Endothelial cell of umbilical vein (primary cell): ENCODE measurements around the gene FNDC3A. TPM values are rescaled to one million over a fixed set of nuclear protein-coding genes. Genes with fewer than 3 reads are reported as not detected.

Experiments used
- BruUV-seq: library from RNA; stranded (reverse); fragments of 400-500 nt; replicated peaks from 2 replicates; lab custom pipeline; 2021; lab: Mats Ljungman, UMichigan
- CTCF ChIA-PET: fragments of 300-600, 350-600 bp; sonication (Branson Sonifier 250); formaldehyde crosslinking; loops from one replicate; lab custom pipeline; 2021; ENCODE audit warnings: antibody characterized with exemption, inconsistent platforms; lab: Charles Lee
- POLR2A ChIA-PET: fragments of 300-600, 350-600 bp; sonication (Branson Sonifier 250); formaldehyde crosslinking; loops from one replicate; lab custom pipeline; 2021; ENCODE audit warnings: antibody characterized with exemption, inconsistent platforms; lab: Charles Lee
- DNase-seq: peaks from one replicate; pipeline ENCODE4 v3.0.0-alpha.2; 2011; ENCODE audit warnings: low read depth, low spot score
- FAIRE-seq: peaks from 2 replicates; lab custom pipeline; 2011; peaks lifted over from hg19 to GRCh38; lab: Jason Lieb, UNC
- H2AFZ ChIP-seq: 2 replicates; pipeline ENCODE4 v1.6.0; 2012; ENCODE audit warnings: low read depth, low read length, control low read depth, inconsistent platforms
- H3K27ac ChIP-seq: 2 replicates; pipeline ENCODE4 v1.5.1; 2011; ENCODE audit warnings: low read depth, mild to moderate bottlenecking, control low read depth, low read length, moderate library complexity; ENCODE audit not compliant: insufficient read depth
- H3K27me3 ChIP-seq, 2 experiments: 2 replicates each; pipeline versions ENCODE4 v1.6.0 to v1.6.1; 2011; ENCODE audit warnings: low read length in 2 of 2, mixed read lengths in 1 of 2; ENCODE audit not compliant: control insufficient read depth in 2 of 2, insufficient read depth in 2 of 2
- H3K36me3 ChIP-seq, 2 experiments: 2 replicates in 1 of 2; 3 replicates in 1 of 2; pipeline ENCODE4 v1.5.1; 2011; ENCODE audit warnings: low read length in 2 of 2, mild to moderate bottlenecking in 1 of 2, moderate library complexity in 1 of 2; ENCODE audit not compliant: control insufficient read depth in 2 of 2, insufficient read depth in 2 of 2; ENCODE audit errors: extremely low read depth in 1 of 2
- H3K4me1 ChIP-seq: 3 replicates; pipeline ENCODE4 v1.5.1; 2011; ENCODE audit warnings: mild to moderate bottlenecking, low read length; ENCODE audit not compliant: control insufficient read depth, insufficient read depth; ENCODE audit errors: extremely low read depth
- H3K4me2 ChIP-seq: 2 replicates; pipeline ENCODE4 v1.6.1; 2011; ENCODE audit warnings: low read length, control low read depth, mixed read lengths; ENCODE audit not compliant: insufficient read depth
- H3K4me3 ChIP-seq, 3 experiments: fragments of 200-600 bp in 1 of 3; sonication (generic), shearing (Covaris generic) in 1 of 3; replicated peaks in 1 of 3; 2 replicates each; pipeline ENCODE4 v1.5.1; 2011 to 2016; ENCODE audit warnings: control low read depth in 3 of 3, low read length in 3 of 3, mild to moderate bottlenecking in 2 of 3, inconsistent platforms in 1 of 3, low read depth in 1 of 3, moderate library complexity in 1 of 3; ENCODE audit not compliant: insufficient read depth in 1 of 3
- H3K79me2 ChIP-seq: 2 replicates; pipeline ENCODE4 v1.6.0; 2012; ENCODE audit warnings: low read length, inconsistent platforms; ENCODE audit not compliant: control insufficient read depth, insufficient read depth
- H3K9ac ChIP-seq: replicated peaks from 2 replicates; pipeline ENCODE3; 2011; ENCODE audit warnings: low read length, control low read depth; ENCODE audit not compliant: insufficient read depth; ENCODE audit errors: extremely low read depth
- H3K9me1 ChIP-seq: replicated peaks from 3 replicates; pipeline ENCODE4 v1.6.0; 2011; ENCODE audit warnings: mild to moderate bottlenecking, low read length; ENCODE audit not compliant: control insufficient read depth, insufficient read depth; ENCODE audit errors: extremely low read depth
- H3K9me3 ChIP-seq: replicated peaks from 2 replicates; pipeline ENCODE4 v1.5.1; 2012; ENCODE audit warnings: low read length, inconsistent platforms; ENCODE audit not compliant: control insufficient read depth, insufficient read depth
- H4K20me1 ChIP-seq: replicated peaks from 2 replicates; pipeline ENCODE3; 2011; ENCODE audit warnings: mild to moderate bottlenecking, low read length; ENCODE audit not compliant: control insufficient read depth, insufficient read depth; ENCODE audit errors: extremely low read depth
- CTCF ChIP-seq, 2 donors: IDR thresholded peaks; 1 replicate in 1 of 2; 2 replicates in 1 of 2; pipeline ENCODE4 v1.5.1; 2011; ENCODE audit warnings: low read length in 2 of 2, mild to moderate bottlenecking in 2 of 2, moderate library complexity in 2 of 2, control low read depth in 1 of 2, inconsistent platforms in 1 of 2, low read depth in 1 of 2; ENCODE audit not compliant: insufficient read depth in 1 of 2; ENCODE audit errors: extremely low read depth in 1 of 2
- EZH2 ChIP-seq: IDR thresholded peaks from 2 replicates; pipeline ENCODE4 v1.6.1; 2012; ENCODE audit warnings: borderline replicate concordance, low read depth, mild to moderate bottlenecking, moderate library complexity, low read length, inconsistent platforms; ENCODE audit not compliant: severe bottlenecking
- FOS ChIP-seq: IDR thresholded peaks from 2 replicates; pipeline ENCODE4 v1.6.1; 2011; ENCODE audit warnings: mild to moderate bottlenecking, low read length, moderate library complexity, borderline replicate concordance; ENCODE audit not compliant: insufficient read depth
- GATA2 ChIP-seq: IDR thresholded peaks from 2 replicates; pipeline ENCODE4 v1.7.0; 2011; ENCODE audit warnings: low read depth, mild to moderate bottlenecking, moderate library complexity, mixed read lengths, low read length; ENCODE audit not compliant: insufficient read length, insufficient read depth
- JUN ChIP-seq: IDR thresholded peaks from 2 replicates; pipeline ENCODE4 v1.6.1; 2011; ENCODE audit warnings: borderline replicate concordance, low read depth; ENCODE audit not compliant: insufficient read length, insufficient read depth
- MAX ChIP-seq: IDR thresholded peaks from 2 replicates; pipeline ENCODE4 v1.6.1; 2011; ENCODE audit not compliant: insufficient read depth, insufficient read length
- MYC ChIP-seq: IDR thresholded peaks from one replicate; pipeline ENCODE4 v1.6.1; 2011; ENCODE audit warnings: mild to moderate bottlenecking, low read depth, low read length
- POLR2A ChIP-seq: IDR thresholded peaks from 2 replicates; pipeline ENCODE4 v1.6.1; 2012; ENCODE audit warnings: low read depth, mild to moderate bottlenecking, control low read depth, low read length
- POLR2AphosphoS5 ChIP-seq: IDR thresholded peaks from 2 replicates; pipeline ENCODE4 v1.6.1; 2012; ENCODE audit warnings: low read depth, mild to moderate bottlenecking, control low read depth, low read length, moderate library complexity; ENCODE audit not compliant: insufficient read depth
- dilution Hi-C: fragments of 300-500 bp; cut with MboI; formaldehyde crosslinking; loops from one replicate; pipeline ENCODE4 v1.15.0; 2019; ENCODE audit warnings: low sequenced_read_pairs; ENCODE audit not compliant: extremely low pct_ligation_motif_present
- intact Hi-C: fragments of 100-400 bp; cut with micrococcal nuclease; formaldehyde crosslinking; loops from one replicate; pipeline ENCODE4 v1.10.0; 2022
- polyA plus RNA-seq, 4 experiments: library from polyadenylated mRNA; depleted of rRNA in 3 of 4; stranded (reverse) in 3 of 4; unstranded in 1 of 4; fragments of >200 nt; gene quantifications; 2 replicates each; pipeline versions ENCODE4 v1.2.1 to v1.2.3, GENCODE V29; 2011 to 2012; ENCODE audit warnings: missing spikeins in 1 of 4
- total RNA-seq: library from RNA; stranded (reverse); gene quantifications from 2 replicates; pipeline ENCODE4 v1.2.3, GENCODE V29; 2021

FNDC3A gene
- total and polyA plus RNA-seq, 2 donors (not counting 3 experiments of a cell fraction or from before 2014, with no cell fraction given): 26.3 to 50.8 TPM

DNA sequence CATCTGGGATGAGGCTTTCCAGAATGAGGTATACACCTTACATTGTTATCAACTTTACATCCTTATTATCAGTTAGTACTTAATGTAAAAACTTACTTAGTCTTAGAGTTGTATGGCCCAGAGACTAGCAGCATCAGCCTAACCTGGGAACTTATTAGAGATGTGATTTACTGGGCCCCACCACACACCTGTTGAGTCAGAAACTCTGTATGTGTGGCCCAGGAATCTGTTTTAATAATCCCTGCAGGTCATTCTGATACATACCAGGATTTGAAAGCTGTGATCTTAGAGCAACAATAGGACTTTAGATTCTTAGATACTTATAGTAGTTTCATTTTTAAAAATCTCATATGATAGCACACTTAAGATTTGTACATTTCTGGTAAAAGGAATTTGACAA lies 17.4 kb downstream of the FNDC3A start:
- H3K9me3 ChIP-seq: no peaks in the 10 kb centered on the region
- BruUV-seq: no TSS peak
- DNase-seq (no peak), FAIRE-seq (no peak)
- no peak overlapping the region for H3K27ac ChIP-seq
- H3K79me2 ChIP-seq: no peaks in the 10 kb centered on the region
- dilution Hi-C loops (no loop called here), intact Hi-C loops (no loop called here)
- no peaks in the 10 kb centered on the region for H4K20me1 ChIP-seq
- no peak overlapping the region for H3K9ac ChIP-seq
- TF ChIP-seq EZH2: no peak
- no peak for TF ChIP-seq GATA2
- no peak for TF ChIP-seq POLR2A
- no peak for TF ChIP-seq POLR2AphosphoS5
- no peak for TF ChIP-seq FOS
- TF ChIP-seq MAX: no peak
- TF ChIP-seq CTCF (IDR thresholded peaks at IDR 0.05; ENCODE audit: extremely low read depth in 1 of 2, insufficient read depth in 1 of 2, low read depth in 1 of 2, low read length in 2 of 2): no peak
- no peak for TF ChIP-seq MYC
- TF ChIP-seq JUN: no peak
- no peaks in the 10 kb centered on the region for H3K4me1 ChIP-seq
- no peak overlapping the region for H3K4me2 ChIP-seq
- POLR2A ChIA-PET: no interaction called here
- CTCF ChIA-PET: no interaction called here
- no peak overlapping the region for H3K4me3 ChIP-seq
- H3K27me3 ChIP-seq: no peaks in the 10 kb centered on the region
- no peak overlapping the region for H2AFZ ChIP-seq
- no peaks in the 10 kb centered on the region for H3K9me1 ChIP-seq
- H3K36me3 ChIP-seq: no peaks in the 10 kb centered on the region
